Right kidney (tissue), 1 donor: ENCODE data around the gene COL21A1.
"Not testable (repeated sequence)": the region's sequence is repeated elsewhere in the genome, so short reads cannot be mapped to it uniquely, and the experiment has no call there.

ENCODE experiments used
- DNase-seq: peaks from one replicate; pipeline ENCODE4 v3.0.0-alpha.2; 2016

COL21A1 gene

DNA sequence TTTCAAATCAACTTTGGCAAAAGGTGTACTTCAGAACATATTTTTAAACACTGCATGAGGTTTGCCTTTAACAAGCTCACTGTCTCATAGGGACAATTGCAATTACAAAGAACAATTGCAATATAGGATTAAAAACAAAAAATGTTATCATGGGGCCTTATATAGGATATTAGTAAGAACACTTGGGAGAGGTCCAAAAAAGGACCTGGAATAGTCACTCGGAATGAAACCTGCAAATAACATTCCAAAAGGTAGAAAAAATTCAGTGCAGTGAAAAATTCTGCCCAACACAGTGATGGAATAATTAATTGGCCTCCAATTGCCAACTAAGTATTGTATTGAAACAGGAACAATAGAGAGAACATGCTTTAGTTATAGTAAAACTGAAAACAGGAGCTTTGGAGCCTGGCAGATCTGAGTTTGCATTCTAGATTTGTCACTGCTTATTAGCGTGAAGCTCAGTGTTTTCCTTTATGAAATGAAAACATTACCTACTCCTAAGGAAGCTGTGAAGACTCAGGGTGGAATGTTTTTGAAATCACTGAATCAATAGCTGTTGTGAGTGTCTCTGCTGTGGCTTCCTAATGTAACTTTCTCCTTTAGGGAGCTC is 199.3 kb downstream of the COL21A1 start:
- no peak for DNase-seq

DNA sequence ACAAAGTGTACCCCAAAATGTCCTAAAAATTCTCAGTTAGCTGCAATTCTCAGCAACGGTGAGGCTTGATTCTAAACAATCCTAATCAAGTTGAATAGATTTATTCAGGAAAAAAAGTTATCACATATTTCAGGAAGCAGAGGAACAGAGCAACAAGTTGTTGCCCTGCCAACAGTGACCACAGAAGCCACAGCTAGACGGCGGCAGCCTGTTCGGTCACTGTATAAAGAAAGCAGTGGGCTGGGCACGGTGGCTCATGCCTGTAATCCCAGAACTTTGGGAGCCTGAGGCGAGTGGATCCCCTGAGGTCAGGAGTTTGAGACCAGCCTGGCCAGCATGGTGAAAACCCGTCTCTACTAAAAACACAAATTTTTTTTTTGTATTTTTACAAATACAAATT is 200.8 kb downstream of the COL21A1 start:
- DNase-seq, result no peak

DNA sequence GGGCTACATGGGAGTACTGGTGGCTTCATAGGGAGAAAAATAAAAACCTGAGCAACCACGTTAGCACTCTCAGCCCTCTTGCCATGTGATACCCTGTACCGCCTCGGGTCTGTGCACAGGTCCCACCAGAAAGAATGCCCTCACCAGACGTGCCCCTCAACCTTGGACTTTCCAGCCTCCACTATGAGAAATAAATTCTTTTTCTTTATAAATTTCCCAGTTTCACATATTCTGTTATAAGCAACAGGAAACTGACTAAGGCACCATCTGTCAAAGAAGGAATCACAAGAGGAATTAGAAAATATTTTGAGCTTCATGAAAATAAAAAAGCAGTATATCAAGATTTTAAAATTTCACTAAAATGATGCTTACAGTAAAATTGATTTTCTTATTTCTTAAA is 203.6 kb downstream of the COL21A1 start:
- DNase-seq, result no peak

DNA sequence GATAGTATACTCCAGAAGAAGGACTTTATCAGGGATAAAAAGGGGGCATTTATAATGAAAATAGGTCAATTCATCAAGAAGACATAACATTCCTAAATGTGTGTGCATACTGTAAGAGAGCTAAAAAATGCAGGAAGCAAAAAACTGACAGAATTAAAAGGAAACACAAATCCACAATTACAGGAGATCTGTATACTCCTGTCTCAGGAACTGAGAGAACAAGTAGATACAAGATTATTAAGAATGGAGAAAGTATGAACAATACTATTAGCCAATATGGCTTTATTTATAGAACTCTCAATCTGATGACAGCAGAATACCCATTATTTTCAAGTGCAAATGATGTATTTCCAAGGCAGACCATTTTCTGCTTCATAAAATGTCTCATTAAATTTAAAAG is 204.3 kb downstream of the COL21A1 start:
- DNase-seq, result no peak

DNA sequence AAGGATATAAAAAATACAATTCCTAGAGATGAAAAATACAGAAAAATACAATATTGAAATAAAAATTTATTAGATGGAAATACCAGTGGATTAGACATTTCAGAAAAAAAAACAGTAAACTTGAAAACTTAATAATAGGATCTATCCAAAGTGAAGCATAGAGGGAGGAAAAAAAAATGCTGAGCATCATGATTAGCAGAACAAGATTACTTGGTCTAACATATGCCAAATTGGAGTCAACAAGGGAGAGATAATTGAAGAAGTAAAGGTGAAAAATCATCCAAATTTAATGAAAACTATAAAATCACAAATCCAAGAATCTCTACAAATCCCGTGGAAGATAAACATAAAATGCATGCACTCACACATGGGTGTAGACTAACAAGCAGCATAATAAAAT is 205.8 kb downstream of the COL21A1 start:
- DNase-seq, result no peak

DNA sequence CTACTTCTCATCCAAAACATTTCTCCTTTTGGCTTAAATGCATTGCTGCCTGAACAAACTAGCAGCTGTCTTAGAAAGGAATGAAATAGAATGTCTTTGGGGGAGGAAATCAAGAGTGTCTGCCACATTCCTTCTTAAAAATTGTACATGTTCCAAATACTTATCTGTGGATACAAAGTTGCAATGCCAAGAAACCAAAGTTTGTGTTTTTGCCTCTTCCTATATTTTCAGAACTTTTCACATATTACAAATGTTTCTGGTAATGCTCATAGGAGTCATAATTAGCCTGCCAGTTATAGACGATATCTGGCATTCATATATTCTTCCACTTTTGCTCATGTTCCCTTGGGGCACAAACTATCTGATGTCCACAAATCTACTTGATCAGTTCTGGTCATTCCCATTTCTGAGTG is 206.5 kb downstream of the COL21A1 start:
- no peak for DNase-seq

DNA sequence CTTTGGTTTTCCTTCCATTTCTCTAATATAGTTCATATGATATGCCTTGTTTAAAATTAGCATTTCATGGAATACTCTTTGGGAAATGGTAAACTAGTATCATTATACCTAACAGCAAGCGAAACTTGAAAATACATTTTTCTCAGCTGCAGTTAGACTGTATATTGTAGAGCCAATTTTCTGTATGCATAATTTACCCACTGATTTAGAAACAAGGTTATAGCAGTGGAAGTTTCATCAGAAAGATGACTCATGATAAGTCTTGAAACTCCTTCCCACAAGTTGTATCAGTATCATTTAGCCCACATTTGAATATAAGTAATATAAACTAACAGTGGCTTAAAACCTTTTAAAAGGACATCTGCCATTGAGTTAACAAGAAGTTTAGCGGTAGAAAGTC is 207.2 kb downstream of the COL21A1 start:
- DNase-seq, result no peak

DNA sequence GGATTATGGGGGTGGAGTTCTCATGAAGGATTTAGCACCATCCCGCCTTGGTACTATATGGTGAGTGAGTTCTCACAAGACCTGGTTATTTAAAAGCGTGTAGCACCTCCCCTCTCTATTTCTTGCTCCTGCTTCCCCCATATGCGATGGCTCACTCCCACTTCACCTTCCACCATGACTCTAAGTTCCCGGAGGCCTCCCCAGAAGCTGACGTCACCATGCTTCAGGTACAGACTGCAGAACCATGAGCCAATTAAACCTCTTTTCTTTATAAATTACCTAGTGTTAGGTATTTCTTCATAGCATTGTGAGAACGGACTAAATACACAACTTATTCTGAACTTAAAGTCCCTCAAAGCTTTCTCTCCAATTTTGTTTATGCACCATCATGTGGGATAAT is 208.6 kb downstream of the COL21A1 start:
- no peak for DNase-seq

DNA sequence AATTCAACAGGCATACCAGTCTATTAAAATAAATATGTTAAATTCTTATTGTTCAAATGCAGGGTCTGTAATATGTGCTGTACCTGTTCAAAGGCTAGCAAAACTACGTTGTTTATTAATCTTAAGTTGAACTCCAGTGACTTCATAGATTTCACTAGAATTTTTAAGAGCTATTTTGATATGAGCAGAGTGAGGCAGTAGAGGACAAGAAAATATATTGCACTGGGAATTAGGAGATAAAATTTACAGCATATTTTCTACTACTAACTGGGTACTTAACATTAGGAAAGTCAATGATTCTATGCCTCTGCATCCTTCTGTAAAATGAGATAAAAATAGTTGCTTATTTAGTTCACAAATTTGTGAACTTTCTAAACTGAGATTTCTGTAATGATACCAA is 209.8 kb downstream of the COL21A1 start:
- DNase-seq, result no peak

DNA sequence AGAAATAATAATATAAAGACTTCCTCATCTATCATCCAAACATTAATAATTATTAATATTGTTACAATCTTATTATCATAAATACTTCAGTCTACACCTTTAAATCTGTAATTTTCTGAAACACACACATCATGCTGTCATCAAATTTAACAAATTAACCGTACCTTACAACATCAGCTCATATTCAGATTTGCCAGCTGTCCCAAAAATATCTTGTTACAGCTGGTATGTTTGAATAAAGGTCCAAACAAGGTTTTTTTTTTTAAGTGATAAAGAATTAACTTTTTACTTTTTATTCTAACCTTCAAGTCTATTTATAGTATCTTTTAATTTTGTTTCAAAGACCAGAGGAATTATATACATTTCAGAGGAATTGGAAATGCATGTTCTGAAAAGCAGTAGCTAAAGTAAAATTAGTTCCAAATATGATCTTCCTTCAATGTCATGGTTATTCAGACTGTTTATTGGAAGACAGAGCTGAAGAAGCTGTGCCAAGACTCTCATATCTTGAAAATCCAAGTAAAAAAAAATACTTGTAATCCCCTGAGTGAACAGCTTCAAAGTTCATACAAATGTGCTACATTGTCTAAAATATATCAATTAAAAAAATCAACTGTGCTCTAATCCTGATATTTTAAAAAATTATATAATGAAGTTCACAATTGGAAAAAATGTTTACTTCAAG is 210.3 kb downstream of the COL21A1 start:
- DNase-seq, result no peak

DNA sequence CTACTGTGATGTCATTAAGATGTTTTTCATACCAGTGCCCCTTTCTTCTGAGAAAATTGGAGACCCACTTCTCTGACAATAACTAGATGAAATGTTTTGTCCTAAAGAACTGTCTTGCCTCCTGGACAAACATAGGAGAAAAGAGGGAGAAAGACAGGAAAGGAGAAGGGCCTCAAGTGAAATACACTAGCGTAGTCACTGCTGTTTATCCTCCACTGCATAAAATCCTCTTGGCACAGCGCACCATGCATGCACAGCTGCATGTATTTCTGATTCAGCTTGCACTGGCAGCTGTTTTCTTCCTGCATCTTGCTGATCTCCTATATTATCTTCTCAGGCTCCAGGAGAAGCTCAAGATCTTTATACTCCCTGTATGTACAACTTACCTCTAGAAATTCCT is 214.0 kb downstream of the COL21A1 start:
- no peak for DNase-seq

DNA sequence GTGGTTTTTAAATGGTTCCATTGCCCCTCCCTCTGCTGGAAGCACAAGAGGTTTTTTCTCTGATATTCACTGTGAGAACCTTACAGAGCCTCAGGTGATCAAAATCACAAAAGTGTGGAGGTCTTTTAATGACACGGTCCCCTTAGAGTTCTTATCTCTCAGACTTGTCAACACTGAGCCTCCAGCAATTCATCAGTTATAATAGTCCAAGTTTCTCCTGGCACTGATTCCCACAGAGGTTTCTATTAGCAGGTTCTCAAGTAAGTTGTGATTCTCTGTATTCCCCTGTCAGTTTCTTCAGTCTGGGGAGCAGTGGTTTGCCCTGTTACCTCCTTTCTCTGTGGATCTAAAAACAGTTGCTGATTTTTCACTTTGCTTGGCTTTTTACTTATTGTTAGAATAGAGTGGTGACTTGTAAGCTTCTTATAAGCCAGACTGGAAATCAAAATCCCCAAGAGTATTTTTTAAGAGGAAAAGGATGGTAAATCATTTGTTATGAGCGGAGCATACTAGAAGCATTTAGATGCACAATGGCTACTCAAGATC is 214.6 kb downstream of the COL21A1 start:
- DNase-seq, result peak; percentile 3

DNA sequence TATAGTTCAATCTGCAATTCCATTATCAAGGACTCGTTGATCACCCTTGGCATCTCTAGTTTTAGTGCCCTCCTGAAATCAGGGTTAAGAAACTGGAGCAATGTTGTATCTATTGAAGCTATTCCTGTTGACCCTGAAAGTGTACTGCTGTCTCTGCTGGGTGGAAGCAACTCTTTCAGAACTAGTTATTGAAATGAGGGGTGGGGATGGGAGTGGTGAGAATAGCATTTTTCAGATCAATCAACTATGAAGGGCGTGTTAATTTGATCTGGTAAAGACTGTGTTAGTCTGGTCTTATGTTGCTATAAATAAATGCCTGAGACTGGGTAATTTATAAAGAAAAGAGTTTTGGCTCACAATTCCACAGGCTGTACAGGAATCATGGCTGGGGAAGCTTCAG is 219.5 kb downstream of the COL21A1 start:
- DNase-seq, result no peak

DNA sequence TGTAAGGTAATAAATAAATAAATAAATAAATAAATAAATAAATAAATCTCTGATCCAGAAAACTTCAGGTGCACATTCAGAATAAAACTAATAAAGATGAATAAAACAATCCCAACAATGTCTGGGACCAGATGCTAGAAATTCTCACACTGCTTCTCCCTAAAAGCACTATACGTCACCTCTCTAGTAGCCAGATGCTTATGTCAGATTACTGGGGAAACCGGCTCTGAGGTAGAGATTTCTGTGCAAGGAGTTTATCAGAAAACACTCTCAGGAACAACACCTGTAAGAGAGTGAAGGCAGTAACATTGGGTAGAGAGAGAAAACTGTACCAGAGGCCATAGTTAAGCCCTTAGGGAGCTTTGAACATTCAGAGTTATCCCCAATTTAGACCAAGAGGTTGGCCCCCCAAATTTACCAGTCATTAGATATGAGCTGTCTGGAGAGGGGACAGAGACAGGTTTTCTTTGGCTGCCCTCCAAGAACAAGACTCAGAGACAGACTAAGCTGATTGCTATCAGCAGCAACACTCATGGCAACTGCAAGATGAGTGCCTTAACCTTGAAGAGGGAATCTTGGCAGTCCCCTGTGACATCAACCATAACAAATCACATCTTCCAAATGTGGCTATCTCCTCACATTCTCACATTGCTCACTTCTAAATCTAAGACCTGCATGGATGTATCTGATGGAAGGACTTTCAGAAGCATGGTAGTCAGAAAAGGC is 220.8 kb downstream of the COL21A1 start:
- no peak for DNase-seq

DNA sequence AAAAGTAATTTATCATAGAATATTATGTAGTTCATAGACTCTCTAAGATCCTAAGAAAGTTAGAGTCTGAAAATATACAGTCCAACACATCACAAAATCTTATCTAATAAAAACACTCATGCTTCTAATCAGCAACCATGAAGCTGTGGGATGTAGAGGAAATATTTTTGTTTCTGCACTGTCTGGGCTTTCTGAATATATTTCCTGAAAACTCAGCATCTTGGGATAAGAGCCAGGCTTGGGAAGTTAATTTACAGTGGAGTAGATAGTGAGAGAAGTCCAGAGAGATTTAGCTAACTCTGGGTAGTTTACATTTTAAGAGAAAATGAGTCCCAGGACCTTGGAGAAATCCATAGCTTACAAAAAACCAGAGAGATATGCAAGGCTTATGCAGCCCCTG is 221.6 kb downstream of the COL21A1 start:
- no peak for DNase-seq

DNA sequence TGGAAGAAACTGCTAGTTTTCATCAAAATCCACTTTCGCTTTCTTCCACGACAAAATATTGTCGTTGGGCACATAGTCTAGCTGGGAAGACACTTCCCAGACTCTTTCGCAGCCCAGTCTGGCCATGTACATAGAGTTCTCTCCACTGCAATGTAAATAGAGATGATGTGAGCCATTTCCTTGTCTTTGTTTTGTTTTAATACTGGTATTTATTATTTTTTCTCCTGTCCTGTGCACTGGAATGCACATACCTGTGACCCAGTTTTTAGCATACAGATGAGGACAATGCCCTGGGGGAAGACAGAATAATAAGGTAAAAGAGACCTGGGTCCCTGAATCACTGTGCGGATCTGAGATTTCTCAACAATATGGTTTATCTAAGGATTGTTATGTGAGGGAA is 222.4 kb downstream of the COL21A1 start:
- DNase-seq, result no peak

DNA sequence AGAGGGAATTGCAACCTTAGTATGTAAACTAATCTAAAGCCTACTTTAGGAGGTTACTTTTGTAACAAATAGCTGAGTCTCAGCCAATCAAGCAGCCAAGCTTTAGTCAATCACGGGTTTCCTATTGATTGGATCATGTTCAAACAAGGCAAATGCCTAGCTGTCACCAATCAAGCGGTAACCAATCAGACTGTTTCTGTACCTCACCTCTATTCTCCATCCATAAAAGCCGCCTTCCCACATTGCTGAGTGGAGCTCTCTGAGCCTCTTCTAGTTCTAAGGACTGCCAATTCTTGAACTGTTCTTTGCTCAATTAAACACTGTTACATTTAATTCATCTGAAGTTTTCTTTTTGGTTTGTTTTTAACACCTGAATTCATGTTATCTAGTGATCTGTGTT is 223.6 kb downstream of the COL21A1 start:
- DNase-seq, result no peak

DNA sequence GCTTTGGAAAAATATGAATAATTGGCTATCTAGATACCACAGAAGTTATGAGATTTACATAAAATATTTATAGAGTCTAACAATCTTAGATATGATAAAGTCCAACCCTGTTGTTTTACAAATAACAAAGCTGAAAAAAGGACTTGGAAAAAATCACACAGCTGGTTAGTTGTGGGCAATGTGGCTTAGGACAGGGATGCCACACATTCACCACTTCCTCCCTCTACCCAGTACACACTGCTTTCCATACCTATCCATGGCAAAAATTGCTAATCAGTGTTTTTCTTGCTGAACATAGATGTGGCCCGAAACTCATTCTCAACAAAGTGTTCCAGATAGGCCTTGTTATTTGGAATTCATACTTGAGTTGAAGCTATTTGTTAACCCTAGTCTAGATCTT is 224.7 kb downstream of the COL21A1 start:
- DNase-seq, result no peak

DNA sequence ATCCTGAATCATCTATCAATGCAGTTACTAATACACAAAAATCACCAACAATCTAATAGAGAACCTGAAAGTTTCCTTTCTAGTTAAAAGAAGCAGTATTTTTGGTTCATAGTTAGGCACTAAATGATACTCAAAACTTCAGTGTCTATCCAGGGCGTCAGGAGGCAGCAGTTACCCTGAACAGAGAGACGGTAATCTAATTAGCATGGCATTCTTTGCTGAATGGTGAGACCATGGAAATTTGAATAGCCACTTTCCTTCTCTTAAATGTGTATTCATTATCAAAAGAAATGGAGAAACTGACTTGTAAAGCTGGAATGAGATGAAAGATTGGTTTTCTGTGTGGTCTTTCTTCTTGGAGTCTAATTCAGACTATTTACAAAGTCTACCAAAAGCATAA is 225.4 kb downstream of the COL21A1 start:
- DNase-seq, result no peak

DNA sequence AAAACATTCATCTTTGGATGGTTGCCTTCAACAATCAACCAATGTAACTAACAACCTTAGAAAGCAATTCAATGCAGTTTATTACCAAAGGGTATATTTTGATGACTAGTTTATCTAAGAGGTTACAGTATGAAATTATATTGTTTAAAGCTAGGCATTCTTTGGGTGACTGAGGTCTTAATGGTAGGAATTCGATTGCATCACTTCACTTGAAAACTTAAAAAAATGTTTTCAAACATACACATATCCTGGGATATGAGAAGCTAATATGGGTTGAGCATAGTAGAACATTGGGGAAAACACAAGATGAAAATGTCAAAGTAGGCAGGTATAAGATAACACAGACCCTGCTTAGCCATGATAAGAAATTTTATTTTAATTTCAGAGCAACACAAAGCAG is 227.4 kb downstream of the COL21A1 start:
- DNase-seq, result no peak

DNA sequence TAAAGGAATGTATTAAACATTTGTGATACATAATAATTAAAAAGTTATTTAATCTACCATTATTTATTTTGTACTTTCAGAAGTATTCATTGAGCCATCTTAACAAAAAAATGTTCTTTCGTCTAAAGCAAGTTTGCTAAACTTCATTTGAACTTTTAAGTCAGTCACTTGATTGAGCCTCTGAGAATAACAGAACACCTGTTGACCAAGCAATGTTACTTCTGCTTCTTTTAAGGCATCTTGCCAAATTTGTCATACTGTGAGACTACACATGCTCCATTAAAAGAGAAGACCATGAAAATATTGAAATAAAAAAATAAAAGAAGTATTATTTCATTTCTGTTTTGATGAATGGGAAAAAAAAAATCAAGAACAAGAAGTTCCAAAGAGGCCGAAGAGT is 230.2 kb downstream of the COL21A1 start:
- DNase-seq, result no peak

DNA sequence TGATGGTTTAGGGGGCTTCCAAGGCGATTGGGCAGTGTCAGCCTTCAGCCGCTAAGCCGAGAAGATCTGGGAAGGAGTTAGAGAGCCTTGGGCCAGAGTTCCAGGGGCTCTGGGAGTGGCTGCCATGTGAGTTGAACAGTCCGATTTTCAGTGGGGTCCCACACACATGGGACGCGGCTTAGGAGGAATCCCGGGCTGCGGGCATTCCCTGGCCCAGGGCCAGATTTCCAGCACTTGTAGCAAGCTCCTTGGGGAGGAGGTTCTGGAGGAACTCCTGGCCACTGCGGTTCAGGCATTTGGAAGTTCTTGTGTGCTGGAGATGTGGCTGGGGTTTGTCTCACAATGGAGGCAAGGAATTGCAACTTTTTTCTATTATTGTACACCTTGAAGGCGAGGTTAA is 233.3 kb downstream of the COL21A1 start:
- DNase-seq, result not testable (repeated sequence)

DNA sequence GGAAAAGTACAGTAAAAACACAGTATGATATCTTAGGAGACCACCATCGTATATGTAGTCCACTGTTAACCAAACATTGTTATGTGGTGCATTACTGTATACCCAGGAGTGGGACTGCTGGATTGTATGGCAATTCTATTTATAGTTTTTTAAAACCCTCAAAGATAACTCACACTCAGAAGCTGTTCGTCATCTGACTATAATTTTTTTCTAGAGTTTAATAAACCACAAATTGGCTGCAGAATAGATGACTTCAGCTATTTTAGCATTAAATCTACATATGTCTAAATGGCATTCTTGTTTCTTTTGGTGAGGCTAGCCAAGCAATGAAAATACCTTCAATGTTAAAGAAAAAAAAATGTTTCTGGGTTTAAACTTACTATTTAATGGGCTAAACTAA is 237.7 kb downstream of the COL21A1 start:
- DNase-seq, result no peak
